Naive thymus-derived CD8-positive, alpha-beta T cell (primary cell): ENCODE results near the gene LPP. TPM values are rescaled to one million over a fixed set of nuclear protein-coding genes. Genes with fewer than 3 reads are reported as not detected.

Experiments used
- ATAC-seq, 2 donors: fragments of 150-1000 bp; cut with Tn5 transposase in 1 of 2; sonication (Bioruptor Pico), chemical (Tn5 transposase) in 1 of 2; 1 replicate in 1 of 2; 2 replicates in 1 of 2; pipeline ENCODE4 v1.10.0; 2021; ENCODE audit warnings: mild to moderate bottlenecking in 2 of 2, moderate library complexity in 2 of 2
- POLR2A ChIA-PET: fragments of 350-600 bp; sonication (Branson Sonifier 250); formaldehyde crosslinking; loops from one replicate; lab custom pipeline; 2021; ENCODE audit warnings: antibody characterized with exemption; lab: Charles Lee
- DNase-seq, 10 donors: peaks; one replicate each; pipeline versions ENCODE4 v3.0.0 to v3.0.0-alpha.2; 2020 to 2022
- H3K27ac Mint-ChIP-seq, 10 donors: one replicate each; pipeline ENCODE4 v1.8.0; 2020 to 2022; ENCODE audit warnings: mild to moderate bottlenecking in 10 of 10, mixed read lengths in 10 of 10, moderate library complexity in 4 of 10, inconsistent platforms in 1 of 10
- H3K27me3 Mint-ChIP-seq, 5 donors: one replicate each; pipeline ENCODE4 v1.8.0; 2021 to 2022; ENCODE audit warnings: mixed read lengths in 5 of 5
- H3K36me3 Mint-ChIP-seq, 3 donors: one replicate each; pipeline ENCODE4 v1.8.0; 2020 to 2022; ENCODE audit warnings: mixed read lengths in 3 of 3, mild to moderate bottlenecking in 2 of 3, inconsistent platforms in 1 of 3
- H3K4me1 Mint-ChIP-seq, 4 donors: one replicate each; pipeline ENCODE4 v1.8.0; 2021 to 2022; ENCODE audit warnings: mixed read lengths in 4 of 4
- H3K4me3 Mint-ChIP-seq, 10 donors: one replicate each; pipeline ENCODE4 v1.8.0; 2020 to 2022; ENCODE audit warnings: mild to moderate bottlenecking in 10 of 10, mixed read lengths in 10 of 10, moderate library complexity in 6 of 10, inconsistent platforms in 1 of 10
- H3K9me3 Mint-ChIP-seq, 9 donors: one replicate each; pipeline ENCODE4 v1.8.0; 2020 to 2022; ENCODE audit warnings: mixed read lengths in 9 of 9, mild to moderate bottlenecking in 3 of 9, inconsistent platforms in 1 of 9, moderate library complexity in 1 of 9
- polyA plus RNA-seq, 3 donors: library from polyadenylated mRNA; unstranded; fragments of 300-500 nt; fragmentation: Illumina TruSeq; gene quantifications; one replicate each; pipeline ENCODE4 v1.2.3, GENCODE V29; 2021
- total RNA-seq, 8 experiments: library from RNA in 2 of 8; stranded (reverse) in 2 of 8; gene quantifications; one replicate each; pipeline ENCODE4 v1.2.3 and lab custom pipeline; 2021 to 2026

The LPP gene
- total and polyA plus RNA-seq, 5 experiments from 2014 or later = 4.9 to 12.5 (median 7.7) TPM

DNA sequence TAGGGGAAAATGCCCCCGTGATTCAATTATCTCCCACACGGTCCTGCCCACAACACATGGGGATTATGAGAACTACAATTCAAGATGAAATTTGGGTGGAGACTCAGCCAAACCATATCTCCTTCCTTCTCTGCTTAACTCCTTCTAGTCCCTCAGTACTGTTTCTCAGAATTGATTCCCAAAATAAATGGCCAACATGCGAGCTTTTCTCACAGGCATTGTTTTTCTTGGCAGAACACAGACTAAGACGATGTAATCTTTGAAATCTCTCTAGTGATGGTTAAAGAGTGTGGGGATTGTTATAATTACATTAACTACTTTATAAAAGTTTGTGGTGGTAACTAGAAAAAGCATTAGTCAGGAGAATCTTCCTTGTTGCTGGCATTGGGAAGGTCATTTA lies 366.5 kb downstream of the LPP start:
- no peak for ATAC-seq
- H3K36me3 Mint-ChIP-seq = peaks cover 3 to 20% (median 19%) of the 10 kb centered on the region in 3 donors
- no peaks in the 10 kb centered on the region for H3K9me3 Mint-ChIP-seq
- no peak overlapping the region for H3K27ac Mint-ChIP-seq
- no peaks in the 10 kb centered on the region for H3K4me1 Mint-ChIP-seq
- POLR2A ChIA-PET = no interaction called here
- DNase-seq = no peak
- no peaks in the 10 kb centered on the region for H3K27me3 Mint-ChIP-seq
- H3K4me3 Mint-ChIP-seq = no peak overlapping the region

DNA sequence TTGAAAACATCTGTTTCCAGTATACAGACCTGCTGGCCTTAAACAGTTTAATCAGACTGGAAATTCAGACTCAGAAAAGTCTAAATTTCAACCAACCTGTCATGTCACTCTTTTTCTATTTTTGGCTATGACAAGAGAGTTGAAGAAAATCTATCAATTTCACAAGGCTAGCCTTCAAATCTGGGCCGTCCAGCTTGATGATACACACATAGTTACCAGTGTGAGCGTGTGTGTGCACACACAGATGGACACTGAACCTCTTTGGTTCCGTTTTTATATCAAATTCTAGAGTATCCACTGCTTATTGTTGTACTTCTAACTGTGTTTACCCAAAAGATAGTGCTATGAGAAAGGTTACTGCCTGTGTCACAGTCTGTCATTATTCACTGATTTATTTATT lies 368.2 kb downstream of the LPP start:
- ATAC-seq = no peak
- Mint-ChIP-seq H3K27ac (no peak overlapping the region), H3K4me1 (peaks cover 0 to 3% (median under 1%) of the 10 kb centered on the region in 4 donors), H3K27me3 (no peaks in the 10 kb centered on the region), H3K4me3 (no peak overlapping the region), H3K9me3 (no peaks in the 10 kb centered on the region), H3K36me3 (peaks cover 12 to 33% (median 32%) of the 10 kb centered on the region in 3 donors)
- POLR2A ChIA-PET = no interaction called here
- no peak for DNase-seq

DNA sequence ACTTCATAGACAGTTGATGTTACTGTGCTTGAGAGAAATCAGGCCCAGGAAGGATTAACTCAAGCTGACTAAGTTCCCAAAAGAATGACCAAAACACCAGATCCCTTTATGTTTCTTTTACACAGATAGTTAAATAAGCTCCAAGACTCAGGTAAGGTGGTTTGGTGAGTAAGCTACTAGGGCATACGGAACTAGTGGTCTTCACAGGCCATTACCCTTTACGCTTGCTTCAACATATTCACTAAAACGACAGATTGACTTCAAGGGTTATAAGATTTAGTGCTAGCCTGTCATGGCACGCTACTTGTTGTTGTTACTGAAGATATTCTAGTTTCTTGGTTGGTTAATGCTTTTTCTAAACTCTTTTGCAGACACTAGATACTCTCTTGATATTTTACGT lies 369.3 kb downstream of the LPP start:
- H3K27ac Mint-ChIP-seq = no peak overlapping the region
- H3K4me1 Mint-ChIP-seq = peaks cover 0 to 3% (median under 1%) of the 10 kb centered on the region in 4 donors
- POLR2A ChIA-PET = no interaction called here
- ATAC-seq (no peak), DNase-seq (no peak)
- peaks cover 12 to 37% (median 30%) of the 10 kb centered on the region in 3 donors for H3K36me3 Mint-ChIP-seq
- no peaks in the 10 kb centered on the region for H3K9me3 Mint-ChIP-seq
- no peak overlapping the region for H3K4me3 Mint-ChIP-seq
- no peaks in the 10 kb centered on the region for H3K27me3 Mint-ChIP-seq

DNA sequence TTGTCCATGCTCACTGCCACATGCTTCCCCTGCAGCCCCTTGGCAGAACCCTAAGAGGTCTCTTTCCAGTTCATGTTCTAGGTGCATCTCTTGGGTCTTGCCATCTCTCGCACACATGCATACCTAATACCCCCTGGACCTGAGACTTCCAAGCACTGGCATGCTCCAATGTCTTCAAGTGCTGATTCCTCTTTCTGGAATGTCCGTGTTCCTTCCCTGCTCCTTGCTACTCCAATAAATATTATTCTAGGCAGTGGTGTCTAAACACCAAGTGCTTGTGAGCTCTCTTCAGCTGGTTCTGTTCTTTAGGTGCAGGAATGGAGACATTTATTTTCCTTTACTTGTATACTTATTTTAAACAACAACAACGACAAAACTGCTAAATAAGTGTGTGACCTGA lies 370.1 kb downstream of the LPP start:
- Mint-ChIP-seq H3K4me1 (peaks cover 0 to 3% (median under 1%) of the 10 kb centered on the region in 4 donors), H3K27me3 (no peaks in the 10 kb centered on the region), H3K27ac (no peak overlapping the region), H3K36me3 (peaks cover 12 to 37% (median 30%) of the 10 kb centered on the region in 3 donors), H3K4me3 (no peak overlapping the region), H3K9me3 (no peaks in the 10 kb centered on the region)
- ATAC-seq (no peak), DNase-seq (no peak)
- POLR2A ChIA-PET = interaction anchor here (0.7 kb wide), 1 partner anchor 440 kb away, joined by 4 read pairs; no protein-coding TSS in a partner anchor

DNA sequence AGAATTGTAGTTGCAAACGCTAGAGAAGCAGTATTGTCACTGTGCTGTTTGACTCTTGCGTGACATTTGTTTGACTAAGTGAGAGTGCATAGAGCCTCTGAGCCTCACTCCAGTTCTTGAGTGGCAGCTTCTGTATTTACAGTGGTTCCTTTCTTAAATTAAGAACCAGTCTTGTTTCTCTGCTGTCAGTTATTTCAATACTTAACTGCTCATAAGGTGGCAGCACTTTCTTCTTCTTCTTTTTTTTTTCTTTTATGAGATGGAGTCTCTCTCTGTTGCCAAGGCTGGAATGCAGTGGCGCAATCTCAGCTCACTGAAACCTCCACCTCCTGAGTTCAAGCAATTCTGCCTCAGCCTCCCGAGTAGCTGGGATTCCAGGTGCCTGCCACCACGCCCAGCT lies 372.1 kb downstream of the LPP start:
- H3K27me3 Mint-ChIP-seq = no peaks in the 10 kb centered on the region
- H3K36me3 Mint-ChIP-seq = peaks cover 12 to 37% (median 30%) of the 10 kb centered on the region in 3 donors
- no peak overlapping the region for H3K27ac Mint-ChIP-seq
- ATAC-seq (no peak), DNase-seq (no peak)
- no peaks in the 10 kb centered on the region for H3K9me3 Mint-ChIP-seq
- POLR2A ChIA-PET = no interaction called here
- H3K4me1 Mint-ChIP-seq = peaks cover 0 to 4% (median 2%) of the 10 kb centered on the region in 4 donors
- H3K4me3 Mint-ChIP-seq = no peak overlapping the region

DNA sequence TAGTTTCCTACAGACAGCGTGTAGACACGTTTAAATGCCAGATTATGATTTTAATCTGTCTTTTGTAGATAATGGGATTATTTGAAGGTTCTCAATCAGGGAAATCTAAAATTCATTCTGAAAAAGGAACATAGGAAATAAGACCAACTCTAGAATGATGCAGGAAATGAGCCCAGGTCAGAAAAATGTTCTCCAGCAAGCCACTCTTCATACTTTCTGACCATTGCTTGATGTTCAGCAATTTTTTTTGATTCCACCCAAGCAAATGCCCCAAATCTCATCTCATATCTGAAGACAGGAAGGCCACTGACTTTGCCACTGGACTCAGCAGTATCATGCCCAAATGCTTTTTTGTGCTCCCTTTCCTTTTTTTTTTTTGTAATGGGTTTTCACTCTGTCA lies 373.4 kb downstream of the LPP start:
- no peak overlapping the region for H3K27ac Mint-ChIP-seq
- no peak for ATAC-seq
- H3K27me3 Mint-ChIP-seq = no peaks in the 10 kb centered on the region
- no peaks in the 10 kb centered on the region for H3K9me3 Mint-ChIP-seq
- POLR2A ChIA-PET = no interaction called here
- no peak overlapping the region for H3K4me3 Mint-ChIP-seq
- no peak for DNase-seq
- peaks cover 0 to 6% (median 2%) of the 10 kb centered on the region in 4 donors for H3K4me1 Mint-ChIP-seq
- H3K36me3 Mint-ChIP-seq = peaks cover 12 to 37% (median 30%) of the 10 kb centered on the region in 3 donors

DNA sequence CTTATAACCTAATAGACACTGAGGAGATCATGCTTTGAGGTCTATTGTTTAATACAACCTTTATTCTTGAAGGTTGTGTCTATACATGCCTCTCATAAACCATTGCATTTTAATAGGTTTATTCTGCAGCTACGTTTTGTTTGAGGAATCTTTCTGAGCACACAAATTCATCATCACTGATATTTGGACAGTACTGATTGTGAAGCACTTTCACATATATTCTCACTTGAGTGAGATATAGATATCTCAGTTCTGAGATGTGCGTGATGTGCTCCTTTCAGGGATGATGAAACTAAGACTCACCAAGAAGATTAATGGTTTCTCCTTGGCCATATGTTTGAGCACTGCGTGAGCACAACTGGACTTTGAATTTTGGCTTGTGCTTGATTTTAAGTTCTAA lies 374.4 kb downstream of the LPP start:
- no peak for DNase-seq
- no peak overlapping the region for H3K27ac Mint-ChIP-seq
- no peak for ATAC-seq
- no peaks in the 10 kb centered on the region for H3K27me3 Mint-ChIP-seq
- POLR2A ChIA-PET = no interaction called here
- H3K4me1 Mint-ChIP-seq = peaks cover 0 to 8% (median 5%) of the 10 kb centered on the region in 4 donors
- H3K9me3 Mint-ChIP-seq = no peaks in the 10 kb centered on the region
- H3K36me3 Mint-ChIP-seq = peaks cover 12 to 37% (median 30%) of the 10 kb centered on the region in 3 donors
- H3K4me3 Mint-ChIP-seq = no peak overlapping the region

DNA sequence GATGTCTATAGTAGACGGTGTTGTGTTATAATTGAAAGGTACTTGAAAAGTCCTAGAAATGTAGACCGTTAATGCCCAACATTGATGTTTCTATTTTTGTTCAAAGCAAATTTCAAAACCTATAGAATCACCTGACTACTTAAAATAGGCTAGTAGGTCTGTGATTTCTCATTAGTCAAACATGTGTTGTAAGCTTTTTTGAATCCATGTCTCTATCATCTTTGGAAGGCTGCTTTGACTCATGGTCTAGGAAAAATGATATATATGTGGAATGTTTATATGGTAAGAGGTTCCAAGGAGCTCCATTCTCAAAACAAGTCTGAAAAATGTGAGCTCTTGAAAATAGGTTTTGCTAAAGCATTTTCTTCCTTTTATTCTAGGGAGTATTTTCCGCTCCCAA lies 375.3 kb downstream of the LPP start:
- ATAC-seq (no peak), DNase-seq (no peak)
- POLR2A ChIA-PET = no interaction called here
- Mint-ChIP-seq H3K4me3 (no peak overlapping the region), H3K36me3 (peaks cover 12 to 31% (median 26%) of the 10 kb centered on the region in 3 donors), H3K27me3 (no peaks in the 10 kb centered on the region), H3K4me1 (peaks cover 0 to 8% (median 5%) of the 10 kb centered on the region in 4 donors), H3K27ac (no peak overlapping the region), H3K9me3 (no peaks in the 10 kb centered on the region)

DNA sequence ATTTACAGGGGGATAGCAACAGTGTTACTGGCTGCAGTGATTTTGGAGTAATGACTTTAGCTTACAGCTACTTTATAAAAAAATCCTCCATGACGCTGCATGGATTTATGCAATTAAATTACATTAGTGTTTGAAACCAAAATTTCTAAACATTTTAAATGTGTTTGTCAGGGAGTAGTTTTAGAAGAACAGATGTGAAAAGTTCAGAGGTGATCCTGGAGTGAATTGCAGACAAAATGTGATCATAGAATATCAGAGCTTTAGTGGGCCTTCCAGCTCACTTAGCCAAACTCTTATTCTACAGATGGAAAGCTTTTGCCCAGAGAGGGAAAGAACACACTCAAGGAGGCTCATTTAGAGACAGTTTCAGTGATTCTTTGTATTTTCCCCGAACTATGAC lies 376.3 kb downstream of the LPP start:
- Mint-ChIP-seq H3K4me1 (peaks cover 0 to 9% (median 6%) of the 10 kb centered on the region in 4 donors), H3K27me3 (no peaks in the 10 kb centered on the region), H3K9me3 (no peaks in the 10 kb centered on the region), H3K27ac (no peak overlapping the region), H3K36me3 (peaks cover 12 to 21% (median 18%) of the 10 kb centered on the region in 3 donors), H3K4me3 (no peak overlapping the region)
- POLR2A ChIA-PET = no interaction called here
- DNase-seq = no peak
- ATAC-seq = no peak

DNA sequence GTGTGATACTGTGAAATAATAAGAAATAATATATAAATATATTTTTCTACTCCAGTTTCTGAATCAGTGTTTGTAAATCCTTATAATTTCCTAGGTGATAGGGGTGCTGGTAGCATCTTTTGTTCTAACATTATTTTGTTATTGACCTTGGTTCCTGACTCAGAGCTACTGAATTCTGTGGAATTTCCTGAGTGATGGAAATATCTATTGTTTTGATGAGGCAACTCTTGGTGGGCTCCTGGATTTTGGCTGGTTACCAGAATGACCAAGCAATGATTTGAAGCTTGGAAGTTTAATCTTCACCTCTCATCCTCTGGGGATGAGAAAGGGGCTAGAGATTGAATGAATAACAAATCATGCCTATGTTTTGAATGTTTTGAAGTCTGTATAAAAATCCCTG lies 377.3 kb downstream of the LPP start:
- POLR2A ChIA-PET = no interaction called here
- ATAC-seq = no peak
- Mint-ChIP-seq H3K9me3 (no peaks in the 10 kb centered on the region), H3K27me3 (no peaks in the 10 kb centered on the region), H3K27ac (no peak overlapping the region), H3K4me1 (peaks cover 0 to 9% (median 6%) of the 10 kb centered on the region in 4 donors), H3K4me3 (no peak overlapping the region), H3K36me3 (peaks cover 6 to 11% (median 10%) of the 10 kb centered on the region in 3 donors)
- no peak for DNase-seq

DNA sequence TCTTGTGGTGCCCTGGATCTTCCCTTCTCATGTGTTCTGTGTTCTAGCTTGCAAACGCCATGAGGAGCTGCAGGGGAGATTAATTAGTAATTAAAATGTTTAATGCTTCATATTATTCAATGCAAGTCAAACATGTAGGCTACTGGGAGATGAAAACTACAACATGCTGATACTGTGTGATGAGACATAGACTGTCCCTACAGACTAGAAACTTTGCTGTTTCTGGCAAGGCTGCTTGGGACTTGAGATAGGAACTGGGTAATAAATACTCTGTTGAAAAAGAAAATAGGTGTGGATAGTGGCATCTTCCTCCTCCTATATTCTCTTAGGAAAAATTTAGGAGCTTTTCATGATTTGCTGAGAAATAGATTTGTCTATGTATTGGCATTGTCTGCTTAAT lies 379.2 kb downstream of the LPP start:
- ATAC-seq (no peak), DNase-seq (no peak)
- Mint-ChIP-seq H3K27ac (peak overlapping the region in 1 of 10 donors; percentile 51), H3K27me3 (no peaks in the 10 kb centered on the region), H3K4me3 (no peak overlapping the region), H3K4me1 (peaks cover 0 to 12% (median 3%) of the 10 kb centered on the region in 4 donors), H3K36me3 (peaks cover 0 to 16% (median 6%) of the 10 kb centered on the region in 3 donors), H3K9me3 (no peaks in the 10 kb centered on the region)
- POLR2A ChIA-PET = no interaction called here

DNA sequence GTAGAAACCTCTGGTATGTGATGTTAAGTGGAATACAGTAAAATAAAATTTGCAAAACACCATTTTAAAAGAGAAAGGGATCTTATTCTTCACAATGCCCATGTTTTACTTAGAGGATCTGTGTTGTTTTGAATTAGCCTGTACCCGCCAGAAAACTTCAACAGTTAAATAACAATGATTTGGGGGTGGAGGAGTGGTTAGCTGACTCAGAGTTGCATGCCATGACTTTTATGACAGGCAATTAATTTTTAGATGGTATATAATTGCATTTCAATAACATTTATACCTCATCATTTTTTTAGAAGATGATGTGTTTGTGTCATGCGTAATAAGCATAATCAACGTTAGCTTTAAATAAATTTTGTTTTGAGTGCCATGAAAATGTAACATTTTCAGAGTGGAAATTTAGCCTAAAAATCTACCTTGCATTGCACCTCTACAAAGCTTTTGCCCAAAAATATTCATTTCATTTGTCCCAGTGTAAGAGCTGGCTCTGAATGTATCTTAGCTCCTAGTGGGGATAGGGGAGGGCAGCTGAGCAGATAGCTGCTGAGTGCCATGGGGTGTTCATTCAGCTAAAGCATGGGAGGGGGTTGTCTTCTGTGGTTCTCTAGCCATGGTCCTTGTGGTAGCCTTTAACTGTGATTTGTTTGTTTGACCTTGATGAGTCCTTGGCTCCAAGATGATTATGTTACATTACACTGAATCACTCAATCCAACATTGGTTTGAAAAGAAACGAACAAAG lies 379.8 kb downstream of the LPP start:
- Mint-ChIP-seq H3K9me3 (no peaks in the 10 kb centered on the region), H3K36me3 (peaks cover 0 to 16% (median 6%) of the 10 kb centered on the region in 3 donors), H3K4me3 (no peak overlapping the region), H3K27ac (peak overlapping the region in 1 of 10 donors; percentile 51), H3K4me1 (peaks cover 0 to 12% (median 3%) of the 10 kb centered on the region in 4 donors), H3K27me3 (no peaks in the 10 kb centered on the region)
- DNase-seq = no peak
- ATAC-seq = no peak
- POLR2A ChIA-PET = no interaction called here

DNA sequence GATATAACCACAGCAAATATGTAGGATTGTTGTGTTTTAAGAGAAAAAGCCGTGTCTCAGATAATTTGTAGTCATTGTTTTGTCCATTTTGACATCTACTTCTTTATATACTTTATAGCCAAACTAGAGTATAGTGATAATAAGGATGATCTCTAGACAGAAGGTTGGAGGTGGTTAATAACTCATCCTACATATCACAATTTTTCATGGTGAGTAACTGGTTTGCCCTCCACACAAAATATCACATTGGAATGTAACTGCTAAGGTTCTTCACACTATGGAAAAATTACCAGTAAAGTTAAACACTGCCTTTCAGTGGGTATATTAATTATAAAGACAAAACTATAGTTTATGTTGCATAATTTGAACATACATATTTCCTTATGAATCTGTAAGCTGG lies 380.7 kb downstream of the LPP start:
- POLR2A ChIA-PET = no interaction called here
- Mint-ChIP-seq H3K36me3 (peaks cover 0 to 16% (median 11%) of the 10 kb centered on the region in 3 donors), H3K9me3 (no peaks in the 10 kb centered on the region), H3K4me1 (peaks cover 0 to 12% (median 3%) of the 10 kb centered on the region in 4 donors), H3K4me3 (no peak overlapping the region), H3K27me3 (no peaks in the 10 kb centered on the region), H3K27ac (no peak overlapping the region)
- no peak for DNase-seq
- ATAC-seq = no peak
